PFSK-1 (cell line): ENCODE measurements around the gene ELANE.

Experiments
- FOXP2 ChIP-seq: optimal IDR thresholded peaks from 2 replicates; pipeline ENCODE3; 2011; ENCODE audit warnings: borderline replicate concordance, control low read depth, inconsistent platforms; ENCODE audit not compliant: insufficient read depth; ENCODE audit errors: extremely low read length, extremely low read depth
- POLR2AphosphoS5 ChIP-seq: IDR thresholded peaks from 2 replicates; pipeline ENCODE4 v1.6.1; 2012; ENCODE audit warnings: low read depth, mild to moderate bottlenecking, control low read depth, low read length, moderate library complexity
- REST ChIP-seq, 2 experiments: IDR thresholded peaks; 2 replicates each; pipeline versions ENCODE4 v1.6.1 to v1.8.0; 2011 to 2012; ENCODE audit warnings: low read depth in 2 of 2, low read length in 2 of 2, control low read depth in 1 of 2, inconsistent platforms in 1 of 2, mild to moderate bottlenecking in 1 of 2, moderate library complexity in 1 of 2; ENCODE audit not compliant: insufficient read depth in 1 of 2
- SIN3A ChIP-seq: IDR thresholded peaks from 2 replicates; pipeline ENCODE4 v1.6.1; 2012; ENCODE audit warnings: mild to moderate bottlenecking, low read length, moderate library complexity, borderline replicate concordance; ENCODE audit not compliant: insufficient read depth
- TAF1 ChIP-seq: IDR thresholded peaks from 2 replicates; pipeline ENCODE4 v1.6.1; 2012; ENCODE audit warnings: low read length, control low read depth, borderline replicate concordance; ENCODE audit not compliant: insufficient read depth

ELANE gene

GRCh38 chr19:827314-827709, 24.8 kb upstream of the ELANE start:
- TF ChIP-seq FOXP2, result no peak
- TF ChIP-seq TAF1, result no peak
- TF ChIP-seq POLR2AphosphoS5, result no peak
- TF ChIP-seq SIN3A, result no peak
- TF ChIP-seq REST (IDR thresholded peaks at IDR 0.05; ENCODE audit: insufficient read depth in 1 of 2, low read depth in 2 of 2, low read length in 2 of 2), result no peak

GRCh38 chr19:827710-828321, 24.3 kb upstream of the ELANE start, which contains the start of gene AZU1:
Gene AZU1, plus strand, starts transcription at chr19:827837. Its CDS starts 10 bp downstream, at chr19:827847.
- TF ChIP-seq FOXP2 (no peak), REST (IDR thresholded peaks at IDR 0.05; ENCODE audit: insufficient read depth in 1 of 2, low read depth in 2 of 2, low read length in 2 of 2) (no peak), SIN3A (no peak), TAF1 (no peak), POLR2AphosphoS5 (no peak)

GRCh38 chr19:829129-829758, 22.9 kb upstream of the ELANE start:
- TF ChIP-seq SIN3A (no peak), REST (IDR thresholded peaks at IDR 0.05; ENCODE audit: insufficient read depth in 1 of 2, low read depth in 2 of 2, low read length in 2 of 2) (no peak), FOXP2 (no peak)

- no peak for TF ChIP-seq SIN3A
- no peak for TF ChIP-seq POLR2AphosphoS5
- TF ChIP-seq TAF1, result no peak
- no peak for TF ChIP-seq REST (IDR thresholded peaks at IDR 0.05; ENCODE audit: insufficient read depth in 1 of 2, low read depth in 2 of 2, low read length in 2 of 2)
- TF ChIP-seq FOXP2, result no peak
Observed at GRCh38 chr19:831407-832369, 20.4 kb upstream of the ELANE start.
